Stimulated activated CD4-positive, alpha-beta T cell treated with anti-CD3 and anti-CD28 coated beads, Interleukin-1b, Interleukin-23, amount 100 ng/mL, for 48 hours (primary cell): ENCODE data around the gene USP7.
A peak's percentile ranks its signal among the peaks of the same experiment; 100 is the strongest.
"Not testable (repeated sequence)": the region's sequence is repeated elsewhere in the genome, so short reads cannot be mapped to it uniquely, and the experiment has no call there.

Experiments
- DNase-seq: peaks from one replicate; pipeline ENCODE4 v3.0.0-alpha.2; 2020

Gene USP7

DNA sequence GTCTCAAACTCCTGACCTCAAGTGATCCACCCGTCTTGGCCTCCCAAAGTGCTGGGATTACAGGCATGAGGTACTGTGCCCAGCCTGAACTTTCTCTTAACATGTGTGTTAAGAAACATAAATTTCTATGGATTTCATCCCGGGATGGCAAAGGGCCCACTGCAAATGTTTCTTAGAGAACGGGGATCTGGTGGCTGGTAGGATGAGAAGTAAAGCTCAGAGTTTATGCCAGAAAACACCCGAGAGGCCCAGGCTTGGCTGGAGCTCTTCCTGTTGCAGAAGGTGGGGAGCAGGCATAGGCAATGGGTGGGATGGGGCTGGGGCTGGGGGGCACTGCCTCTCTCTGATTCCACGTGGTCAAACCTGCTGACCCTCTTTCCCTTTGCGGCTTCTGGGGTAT lies 89.3 kb downstream of the USP7 start:
- no peak for DNase-seq

DNA sequence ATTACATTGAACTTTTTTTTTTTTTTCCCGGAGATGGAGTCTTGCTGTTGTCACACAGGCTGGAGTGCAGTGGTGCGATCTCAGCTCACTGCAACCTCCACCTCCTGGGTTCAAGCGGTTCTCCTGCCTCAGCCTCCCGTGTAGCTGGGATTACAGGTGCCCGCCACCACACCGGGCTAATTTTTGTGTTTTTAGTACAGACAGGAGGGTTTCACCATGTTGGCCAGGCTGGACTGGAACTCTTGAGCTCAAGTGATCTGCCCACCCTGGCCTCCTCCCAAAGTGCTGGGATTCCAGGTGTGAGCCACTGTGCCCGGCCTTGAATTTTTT lies 89.9 kb downstream of the USP7 start:
- not testable (repeated sequence) for DNase-seq

DNA sequence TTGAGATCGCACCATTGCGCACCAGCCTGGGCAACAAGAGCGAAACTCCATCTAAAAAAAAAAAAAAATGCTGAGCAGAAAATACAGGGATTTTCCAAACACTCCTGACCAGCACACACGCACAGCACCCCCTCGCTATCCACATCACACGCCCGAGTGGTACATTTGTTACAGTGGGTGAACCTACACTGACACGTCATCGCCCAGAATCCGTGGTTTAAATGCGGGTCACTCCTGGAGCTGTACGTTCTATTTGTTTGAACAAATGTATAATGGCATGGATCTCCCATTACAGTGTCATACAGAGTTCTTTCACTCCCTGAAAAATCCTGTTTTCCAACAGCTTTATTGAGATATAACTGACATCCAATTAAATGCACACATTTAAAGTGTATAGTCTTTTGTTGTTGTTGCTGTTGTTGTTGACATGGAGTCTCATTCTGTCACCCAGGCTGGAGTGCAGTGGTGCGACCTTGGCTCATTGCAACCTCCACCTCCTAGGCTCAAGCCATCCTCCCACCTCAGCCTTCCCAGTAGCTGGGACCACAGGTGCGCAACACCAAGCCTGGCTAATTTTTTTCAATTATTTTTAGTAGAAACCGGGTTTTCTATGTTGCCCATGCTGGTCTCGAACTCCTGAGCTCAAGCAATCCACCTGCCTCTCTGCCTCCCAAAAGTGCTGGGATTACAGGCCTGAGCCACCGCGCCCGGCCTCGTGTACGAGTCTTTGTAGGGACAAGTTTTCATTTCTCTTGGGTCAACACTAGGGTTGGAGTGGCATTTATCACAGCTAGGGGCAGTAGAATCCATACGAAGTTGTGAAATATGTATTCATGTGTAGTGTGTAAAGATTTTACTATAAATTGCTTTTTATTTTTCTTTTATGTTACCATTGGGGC lies 90.5 kb downstream of the USP7 start:
- no peak for DNase-seq

DNA sequence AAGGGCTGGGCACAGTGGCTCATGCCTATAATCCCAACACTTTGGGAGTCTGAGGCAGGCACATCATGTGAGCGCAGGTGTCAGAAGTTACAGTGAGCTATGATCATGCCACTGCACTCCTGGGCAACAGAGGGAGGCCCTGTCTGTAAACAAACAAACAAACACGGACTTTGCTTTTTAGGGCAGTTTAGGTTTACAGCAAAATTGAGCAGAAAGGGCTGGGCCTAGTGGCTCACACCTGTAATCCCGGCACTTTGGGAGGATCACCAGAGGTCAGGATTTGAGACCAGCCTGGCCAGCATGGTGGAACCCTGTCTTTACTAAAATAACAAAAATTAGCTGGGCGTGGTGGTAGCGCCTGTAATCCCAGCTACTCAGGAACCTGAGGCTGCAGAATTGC lies 91.6 kb downstream of the USP7 start:
- no peak for DNase-seq

DNA sequence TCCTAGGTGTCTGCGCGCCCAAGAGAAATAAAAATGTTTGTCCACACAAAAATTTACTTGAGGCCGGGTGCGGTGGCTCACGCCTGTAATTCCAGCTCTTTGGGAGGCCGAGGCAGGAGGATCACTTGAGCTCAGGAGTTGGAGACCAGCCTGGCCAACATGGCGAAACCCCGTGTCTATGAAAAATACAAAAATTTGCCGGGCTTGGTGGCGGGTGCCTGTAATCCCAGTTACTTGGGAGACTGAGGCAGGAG lies 93.8 kb downstream of the USP7 start:
- not testable (repeated sequence) for DNase-seq

DNA sequence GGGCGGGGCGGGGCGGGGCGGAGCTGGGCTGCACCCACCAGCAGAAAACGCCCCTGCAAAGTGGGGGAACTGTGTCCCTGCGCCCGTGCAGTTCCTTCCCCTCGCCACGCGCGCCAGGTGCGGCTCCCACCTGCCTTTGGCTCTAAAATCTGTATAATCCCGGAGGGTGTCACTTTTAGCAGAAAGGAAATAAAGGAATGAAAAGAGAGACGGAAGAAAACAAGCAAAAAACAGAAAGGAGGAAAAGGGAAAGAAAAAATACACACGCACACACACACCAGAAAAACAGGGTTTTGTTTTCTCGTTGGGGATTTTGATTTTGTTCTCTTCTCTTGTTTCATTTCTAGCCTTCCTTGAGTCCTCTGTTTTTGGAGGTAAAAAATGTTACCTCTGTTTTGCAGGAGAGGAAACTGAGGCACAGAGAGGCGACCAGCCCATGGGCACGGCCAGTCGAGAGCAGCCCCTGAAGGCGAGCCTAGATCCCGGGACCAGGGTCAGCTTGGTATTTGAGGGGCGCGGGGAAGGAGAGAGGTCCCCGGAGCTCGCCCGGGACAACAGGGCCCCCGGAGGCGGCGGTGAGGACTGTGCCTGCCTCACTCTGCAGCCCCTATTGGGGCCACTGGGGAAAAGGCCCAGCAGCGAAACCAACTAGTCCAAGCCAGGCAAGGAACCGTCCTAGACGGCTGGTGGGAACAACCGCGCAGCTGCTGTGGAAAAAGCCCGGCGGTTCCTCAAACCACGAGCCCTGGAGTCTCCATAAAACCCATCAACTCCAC lies 94.3 kb downstream of the USP7 start:
- DNase-seq, result no peak

DNA sequence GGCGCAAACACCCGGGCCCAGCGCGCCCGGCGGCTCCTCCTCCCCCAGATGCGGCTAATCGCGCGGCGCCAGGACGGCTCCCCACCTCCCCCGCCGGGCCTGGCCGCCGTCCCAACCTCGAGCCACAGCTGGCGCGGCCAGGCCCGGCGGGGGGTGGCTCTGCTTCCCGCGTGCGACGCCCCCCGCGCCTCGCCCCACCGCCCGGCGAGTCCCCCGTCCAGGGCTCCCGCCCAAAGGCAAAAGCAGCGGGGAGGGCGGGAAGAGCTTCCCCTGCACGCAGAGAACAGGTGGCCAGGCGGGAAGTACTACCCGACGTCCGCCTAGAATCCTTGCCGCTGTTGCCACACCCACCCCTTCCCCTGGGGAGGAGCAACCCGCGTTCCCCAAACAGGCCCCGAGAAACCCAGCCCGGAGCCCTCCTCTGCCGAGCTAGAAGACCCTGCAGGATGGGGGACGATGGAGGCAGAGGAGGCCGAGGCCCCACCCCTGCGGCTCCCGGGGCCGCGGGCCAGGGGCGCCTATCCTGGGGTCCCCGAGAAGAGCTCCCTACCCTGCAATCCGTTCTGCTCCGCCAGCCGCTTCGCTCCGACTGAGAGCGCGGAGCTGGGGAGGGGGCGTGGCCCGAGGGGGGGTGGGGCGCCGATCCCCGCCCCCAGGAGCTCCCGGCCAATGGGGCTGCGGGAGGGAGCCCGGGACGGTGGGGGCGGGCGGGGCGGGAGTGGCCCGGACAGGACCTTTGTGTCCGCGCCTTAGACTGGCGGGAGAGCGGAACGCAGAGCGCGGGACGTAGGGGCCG lies 95.1 kb downstream of the USP7 start, which contains the start of gene CARHSP1:
Gene CARHSP1, minus strand, starts transcription at position 591 of the 796 bp plus-strand sequence. CDS start 9,678 bp downstream, outside the sequence.
- DNase-seq, result peak; percentile 79

DNA sequence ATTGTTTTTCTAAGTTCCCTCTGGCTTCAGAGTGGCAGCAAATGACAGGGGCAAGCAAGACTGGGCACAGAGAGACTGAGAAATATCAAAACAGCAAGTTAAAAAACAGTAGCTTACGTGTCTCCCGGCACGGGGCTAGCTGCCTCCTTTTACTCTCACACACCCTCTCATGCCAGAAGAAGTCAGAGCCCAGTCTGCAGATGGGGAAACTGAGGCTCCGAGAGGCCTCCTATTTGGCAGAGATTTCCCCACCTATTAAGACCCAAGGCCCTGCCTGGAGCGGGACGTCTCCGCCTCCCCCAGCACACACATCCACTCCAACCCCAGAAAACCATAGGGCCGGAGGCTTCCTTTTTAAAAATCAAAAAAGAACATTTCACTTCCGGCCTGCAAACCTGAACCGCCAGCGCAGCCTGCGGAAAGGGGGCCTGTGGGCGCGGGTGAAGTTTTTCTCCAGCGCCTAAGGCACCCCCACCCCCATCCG lies 95.7 kb downstream of the USP7 start:
- no peak for DNase-seq

DNA sequence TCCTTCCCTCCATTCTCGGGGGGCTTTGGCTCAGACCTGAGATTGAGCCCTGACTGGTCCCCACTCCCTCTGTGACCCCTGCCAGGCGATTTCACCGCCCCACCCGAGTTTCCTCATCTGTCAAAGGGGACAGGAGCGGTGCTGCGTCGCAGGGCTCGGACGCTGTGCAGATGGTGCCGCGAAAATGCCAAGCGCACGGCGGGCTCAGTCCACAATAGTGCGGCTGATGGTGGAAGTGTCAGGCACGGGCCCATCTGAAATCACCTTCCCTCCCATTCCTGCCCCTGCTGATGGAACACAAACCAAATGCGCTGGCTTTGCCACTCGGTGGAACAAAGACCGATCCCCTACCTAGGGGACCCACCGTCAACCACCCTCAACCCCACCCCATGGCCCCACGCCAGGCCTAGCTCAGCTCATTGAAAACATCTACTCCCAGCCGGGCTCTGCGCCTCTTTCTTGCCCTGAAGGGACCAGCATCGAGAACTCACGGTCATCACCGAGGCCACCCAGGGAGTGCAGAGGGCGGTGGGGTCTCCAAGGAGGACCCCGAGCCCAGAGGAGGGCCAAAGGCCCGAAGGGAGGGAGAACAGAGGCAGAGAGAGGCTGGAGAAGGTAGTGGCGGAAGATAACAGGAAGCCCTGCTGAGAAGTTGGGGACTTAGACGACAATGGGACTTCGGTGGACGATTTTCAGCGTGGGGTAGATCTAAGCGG lies 96.3 kb downstream of the USP7 start:
- DNase-seq, result no peak

DNA sequence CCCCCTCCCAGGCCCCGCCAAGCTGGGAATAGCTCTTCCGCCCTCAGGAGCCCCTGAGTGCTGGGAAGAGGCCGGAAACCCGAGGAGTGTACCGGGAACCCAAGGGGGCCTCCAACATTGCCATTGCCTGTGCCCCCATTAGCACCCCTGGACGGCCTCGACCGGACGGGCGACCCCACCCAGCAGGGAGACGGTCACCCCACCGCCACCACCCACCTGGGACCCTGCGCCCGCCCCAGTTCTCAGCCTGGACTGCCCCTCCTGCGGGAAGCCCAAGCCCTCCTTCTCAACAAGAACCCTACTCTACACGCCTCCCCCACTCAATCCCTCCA lies 96.9 kb downstream of the USP7 start:
- no peak for DNase-seq

DNA sequence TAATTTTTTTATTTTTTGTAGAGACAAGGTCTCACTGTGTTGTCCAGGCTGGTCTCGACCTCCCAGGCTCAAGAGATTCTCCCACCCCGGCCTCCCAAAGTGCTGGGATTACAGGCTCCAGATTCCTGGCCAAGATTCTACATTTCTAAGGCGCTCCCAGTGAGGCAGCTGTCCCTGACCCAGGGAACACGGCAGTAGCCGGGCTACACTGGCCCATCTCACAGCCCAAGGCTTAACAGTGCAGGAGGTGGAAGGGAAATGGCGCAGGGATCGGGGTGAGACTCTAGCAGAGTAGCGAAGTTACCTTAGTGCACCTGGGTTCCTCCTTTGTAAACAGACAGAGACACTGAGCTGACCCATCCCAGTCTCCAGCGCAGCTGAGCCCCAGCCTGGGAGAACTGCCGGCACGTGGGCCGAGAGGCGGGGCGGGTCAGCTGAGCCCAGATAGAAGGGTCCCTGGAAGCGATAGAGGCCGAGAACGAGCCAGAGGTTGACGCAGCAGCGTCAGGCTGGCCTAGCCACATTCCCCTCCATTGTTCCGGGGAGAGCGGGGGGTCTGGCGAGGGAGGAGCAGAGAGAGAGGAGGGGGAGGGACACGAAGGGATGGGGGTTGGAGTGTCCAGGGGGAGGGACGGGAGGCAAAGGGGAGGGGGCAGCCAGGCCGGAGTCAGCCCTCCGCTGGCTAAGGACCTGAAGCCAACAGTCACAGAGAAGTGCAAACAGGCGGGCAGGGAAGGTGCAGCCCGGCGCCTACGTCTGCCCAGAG lies 97.4 kb downstream of the USP7 start:
- no peak for DNase-seq

DNA sequence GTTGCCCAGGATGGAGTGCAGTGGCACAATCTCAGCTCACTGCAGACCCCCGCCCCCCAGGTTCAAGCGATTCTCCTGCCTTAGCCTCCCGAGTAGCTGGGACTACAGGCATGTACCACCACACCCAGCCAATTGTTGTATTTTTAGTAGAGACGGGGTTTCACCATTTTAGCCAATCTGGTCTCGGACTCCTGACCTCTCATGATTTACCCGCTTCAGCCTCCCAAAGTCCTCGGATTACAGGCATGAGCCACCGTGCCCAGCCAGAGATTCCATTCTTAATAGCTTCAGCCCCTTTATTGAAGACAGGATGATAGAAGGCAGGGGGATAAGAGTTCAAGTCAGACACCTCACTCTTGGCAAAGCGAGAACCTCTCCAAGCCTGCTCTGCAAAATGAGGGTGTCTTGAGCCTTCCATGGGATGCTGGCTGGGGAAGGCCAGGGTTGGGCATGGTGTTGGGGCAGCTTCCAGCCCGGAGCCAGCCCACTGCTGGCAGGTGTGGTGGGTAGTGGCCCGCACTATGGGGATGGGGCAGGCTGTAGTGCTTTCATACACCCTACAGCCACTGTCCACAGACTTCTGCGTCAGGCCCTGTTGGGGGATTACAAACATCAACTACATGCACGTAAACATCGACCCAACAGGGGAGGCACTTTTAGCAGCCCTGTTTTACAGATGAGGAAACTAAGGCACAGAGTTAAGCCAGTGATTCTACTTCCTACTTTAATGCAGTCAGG lies 98.4 kb downstream of the USP7 start:
- no peak for DNase-seq

DNA sequence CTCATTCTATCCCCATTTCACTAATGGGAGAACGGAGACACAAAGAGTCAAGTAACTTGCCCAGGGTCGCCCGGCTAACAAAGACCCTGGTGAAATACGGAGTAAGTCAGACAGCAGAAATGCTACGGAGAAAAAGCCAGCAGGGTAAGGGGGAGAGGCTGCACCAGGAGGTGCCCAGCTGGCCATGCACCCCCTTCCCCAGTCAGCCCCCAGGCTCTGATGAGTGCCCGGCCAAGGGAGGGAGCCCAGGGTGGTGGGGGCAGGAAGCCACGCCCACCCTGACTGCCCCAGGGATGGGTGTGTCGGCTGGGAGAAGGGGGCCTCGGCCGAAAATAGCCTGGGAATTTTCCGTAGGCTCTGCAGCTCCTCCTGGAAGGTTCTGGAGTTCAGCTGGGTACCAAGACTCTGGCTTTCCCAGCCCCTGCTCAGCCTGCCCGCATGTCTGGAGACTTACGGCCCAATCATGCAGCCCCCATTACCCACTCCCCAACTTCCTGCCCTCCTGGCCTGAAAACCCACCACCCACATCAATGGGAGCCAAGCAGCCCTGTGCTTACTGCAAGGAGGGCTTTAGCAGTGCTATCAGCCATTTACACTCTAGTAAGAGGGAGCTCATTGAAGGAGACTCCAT lies 99.1 kb downstream of the USP7 start:
- DNase-seq, result no peak

DNA sequence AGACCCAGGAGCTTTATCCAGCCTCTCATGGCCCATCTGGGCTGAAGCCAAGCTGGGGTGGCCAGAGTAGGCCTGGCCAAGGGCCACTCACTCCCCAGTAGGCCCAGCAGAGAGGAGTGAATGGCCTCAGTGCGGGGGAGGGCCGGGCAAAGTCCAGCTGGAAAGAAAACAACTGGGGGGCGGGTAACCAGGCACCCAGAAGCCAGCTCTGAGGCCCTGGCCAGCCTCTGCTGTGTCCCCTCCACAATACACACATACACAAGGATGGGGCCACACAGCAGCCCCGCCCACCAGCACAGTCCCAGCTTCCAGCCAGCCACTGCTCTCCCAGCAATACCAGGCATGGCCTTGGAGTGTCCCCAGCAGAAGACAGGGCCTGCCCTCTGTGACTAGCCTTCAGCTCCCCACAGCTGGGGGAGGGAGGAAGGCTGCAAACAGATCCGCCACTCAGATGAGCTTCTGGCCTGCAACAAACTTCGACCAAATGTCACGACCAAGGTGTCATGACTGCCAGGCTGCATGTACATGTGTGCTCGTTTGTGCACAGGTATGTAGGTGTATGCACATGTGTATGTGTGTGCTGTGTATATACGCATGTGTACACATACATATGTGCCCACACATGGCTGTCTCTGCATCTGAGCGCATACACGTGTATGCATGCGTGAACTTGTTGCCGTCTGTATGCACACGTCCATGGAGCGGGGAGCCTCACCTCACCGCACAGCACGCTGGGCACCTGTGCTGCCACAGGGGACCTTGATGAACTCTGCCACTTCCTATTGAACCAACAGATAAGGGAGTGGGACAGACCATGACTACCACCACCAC lies 99.9 kb downstream of the USP7 start:
- no peak for DNase-seq

DNA sequence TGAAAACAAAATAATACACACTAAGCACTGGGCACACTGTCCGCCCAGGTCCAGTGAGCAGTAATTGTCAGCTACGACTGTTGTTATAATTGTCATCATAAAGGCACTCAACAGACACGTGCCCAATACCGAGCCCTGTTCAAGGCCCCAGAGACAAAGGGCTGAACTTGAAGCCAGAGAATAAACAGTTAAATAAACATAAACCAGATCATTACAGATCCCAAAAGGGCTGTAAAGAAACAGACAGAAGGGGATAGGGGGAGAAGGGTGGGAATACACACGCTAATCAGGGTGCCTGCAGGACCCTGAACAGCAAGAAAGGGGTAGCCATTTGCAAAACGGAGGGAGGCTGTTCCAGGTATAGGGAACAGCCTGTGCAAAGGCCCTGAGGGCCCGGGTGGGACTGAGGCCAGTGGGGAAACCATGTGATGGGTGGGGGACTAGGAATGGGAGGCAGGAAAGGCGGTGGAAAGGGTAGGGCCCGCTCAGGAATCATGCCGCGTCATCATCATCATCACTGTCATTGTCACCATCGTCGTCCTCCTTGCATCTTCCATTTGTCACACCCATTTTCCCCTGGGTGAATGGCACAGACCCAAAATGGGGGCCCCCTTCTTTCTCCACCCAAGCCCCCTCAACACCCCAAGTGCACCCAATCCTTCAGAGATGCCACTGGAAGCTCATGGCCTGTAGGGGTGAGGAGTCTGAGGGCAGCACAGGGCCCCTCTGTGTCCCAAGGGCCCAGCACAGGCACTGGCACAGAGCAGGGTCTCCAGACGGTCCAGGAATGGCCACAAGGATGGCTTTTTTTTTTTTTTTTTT lies 101.2 kb downstream of the USP7 start:
- no peak for DNase-seq

DNA sequence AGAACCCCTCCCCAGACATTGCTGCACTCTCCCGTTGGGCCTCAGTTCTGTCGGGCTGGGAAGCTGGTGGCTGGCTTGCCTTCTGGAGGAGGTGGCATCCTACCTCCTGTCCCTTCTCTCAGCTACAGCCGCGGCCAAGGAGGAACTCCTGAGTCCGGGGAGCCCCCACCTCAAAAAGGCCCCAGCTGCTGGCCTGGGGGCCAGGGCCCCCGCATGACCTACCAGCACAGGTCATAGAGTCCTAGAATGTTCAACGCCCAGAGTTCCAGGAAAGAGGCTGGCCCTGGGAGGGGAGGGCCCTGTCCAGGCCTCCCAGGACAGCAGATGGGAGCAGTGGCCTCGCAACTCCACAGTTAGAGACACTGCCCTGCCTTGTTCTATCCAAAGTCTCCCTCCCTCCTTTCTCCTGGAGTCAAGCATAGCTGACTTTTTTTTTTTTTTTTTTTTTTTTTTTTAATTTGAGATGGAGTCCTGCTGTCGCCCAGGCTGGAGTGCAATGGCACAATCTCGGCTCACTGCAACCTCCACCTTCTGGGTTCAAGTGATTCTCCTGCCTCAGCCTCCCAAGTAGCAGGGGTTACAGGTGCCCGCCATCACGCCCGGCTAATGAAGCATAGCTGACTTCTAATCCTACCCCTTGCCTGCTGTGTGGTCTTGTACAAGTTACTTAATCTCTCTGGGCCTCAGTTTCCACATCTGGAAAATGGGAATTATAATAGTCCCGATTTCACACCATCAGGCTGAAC lies 102.0 kb downstream of the USP7 start:
- no peak for DNase-seq

DNA sequence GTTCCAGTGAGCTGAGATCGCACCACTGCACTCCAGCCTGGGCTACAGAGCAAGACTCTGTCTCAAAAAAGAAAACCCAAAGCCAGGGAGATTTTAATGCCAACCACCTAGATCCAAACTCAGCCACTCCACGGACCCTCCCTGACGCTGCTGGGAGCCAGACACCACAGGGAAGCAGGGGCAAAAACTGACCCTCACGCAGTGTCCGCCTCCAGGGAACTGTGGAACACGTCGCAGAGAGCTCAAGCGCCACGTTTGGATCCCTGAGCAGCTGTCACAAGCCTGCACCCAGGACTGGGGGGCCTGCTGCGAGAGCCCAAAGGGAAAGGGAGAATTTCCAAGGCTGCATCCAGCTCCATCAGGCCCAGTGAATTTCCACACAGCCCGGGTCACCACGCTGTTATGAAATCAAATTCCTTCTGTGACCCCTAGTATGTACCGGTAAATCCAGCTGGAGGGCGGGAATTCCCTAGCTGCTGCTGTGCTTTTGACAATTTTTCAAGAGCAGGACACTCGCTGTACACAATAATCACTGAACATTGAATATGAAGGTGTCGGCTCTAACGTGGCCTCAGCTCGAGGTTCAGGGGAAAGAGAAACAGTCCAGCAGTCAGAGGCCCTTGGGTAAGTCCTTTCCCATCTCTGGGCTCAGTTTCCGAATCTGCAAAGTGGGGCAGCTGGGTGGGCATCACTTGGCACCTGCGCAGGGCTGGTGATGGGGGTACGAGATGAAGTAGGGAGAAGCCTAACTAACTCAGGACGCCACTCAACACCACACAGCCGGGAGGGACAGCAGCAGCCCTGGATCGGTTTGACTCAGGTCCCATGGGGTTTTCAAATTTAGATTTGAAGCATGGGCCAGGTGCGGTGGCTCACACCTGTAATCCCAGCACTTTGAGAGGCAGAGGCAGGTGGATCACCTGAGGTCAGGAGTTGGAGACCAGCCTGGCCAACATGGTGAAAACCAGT lies 103.5 kb downstream of the USP7 start:
- DNase-seq, result no peak
